Suprapubic skin (tissue), 4 donors: ENCODE measurements around the gene MYO9B.

Experiments
- POLR2A ChIP-seq, 2 donors: fragments of 450-650 bp; IDR thresholded peaks; one replicate each; pipeline ENCODE4 v1.6.1; 2017; ENCODE audit warnings: antibody characterized with exemption in 2 of 2, mild to moderate bottlenecking in 2 of 2, moderate library complexity in 2 of 2
- POLR2AphosphoS5 ChIP-seq, 3 donors: sonication (generic); formaldehyde crosslinking; IDR thresholded peaks; one replicate each; pipeline ENCODE4 v1.6.1; 2017; ENCODE audit warnings: antibody characterized with exemption in 3 of 3
- TF ChIP-seq, protein P1 (sequence below), 2 donors: fragments of 200-600 bp in 1 of 2; fragments of 450-650 bp in 1 of 2; sonication (generic) in 1 of 2; IDR thresholded peaks; one replicate each; pipeline ENCODE4 v1.5.1; 2016 to 2019; ENCODE audit warnings: antibody characterized with exemption in 2 of 2, mild to moderate bottlenecking in 1 of 2, moderate library complexity in 1 of 2

DNA sequence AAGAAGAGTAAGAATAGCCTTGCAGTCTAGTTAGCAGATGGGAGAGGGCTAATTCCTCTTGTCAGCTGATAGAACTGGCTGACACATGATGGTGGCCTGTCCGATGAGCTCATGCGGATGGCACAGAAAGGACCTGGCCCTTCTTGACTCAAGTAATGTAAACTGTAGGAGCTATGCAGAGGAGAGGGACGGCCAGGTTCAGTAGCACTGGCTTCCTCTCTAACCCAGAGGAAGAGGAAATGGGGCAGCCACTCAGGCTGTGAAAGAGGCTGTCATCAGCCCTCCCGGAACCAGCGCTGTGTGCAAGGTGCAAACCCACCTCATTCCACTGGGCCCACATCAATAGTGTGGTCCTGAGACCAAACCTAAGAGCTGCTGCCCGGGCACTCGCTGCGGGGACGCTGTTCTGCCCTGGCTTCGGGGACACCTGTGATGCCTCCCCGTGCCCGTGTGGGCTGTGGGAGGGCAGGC lies 108.8 kb downstream of the MYO9B start:
- TF ChIP-seq, protein P1, sequence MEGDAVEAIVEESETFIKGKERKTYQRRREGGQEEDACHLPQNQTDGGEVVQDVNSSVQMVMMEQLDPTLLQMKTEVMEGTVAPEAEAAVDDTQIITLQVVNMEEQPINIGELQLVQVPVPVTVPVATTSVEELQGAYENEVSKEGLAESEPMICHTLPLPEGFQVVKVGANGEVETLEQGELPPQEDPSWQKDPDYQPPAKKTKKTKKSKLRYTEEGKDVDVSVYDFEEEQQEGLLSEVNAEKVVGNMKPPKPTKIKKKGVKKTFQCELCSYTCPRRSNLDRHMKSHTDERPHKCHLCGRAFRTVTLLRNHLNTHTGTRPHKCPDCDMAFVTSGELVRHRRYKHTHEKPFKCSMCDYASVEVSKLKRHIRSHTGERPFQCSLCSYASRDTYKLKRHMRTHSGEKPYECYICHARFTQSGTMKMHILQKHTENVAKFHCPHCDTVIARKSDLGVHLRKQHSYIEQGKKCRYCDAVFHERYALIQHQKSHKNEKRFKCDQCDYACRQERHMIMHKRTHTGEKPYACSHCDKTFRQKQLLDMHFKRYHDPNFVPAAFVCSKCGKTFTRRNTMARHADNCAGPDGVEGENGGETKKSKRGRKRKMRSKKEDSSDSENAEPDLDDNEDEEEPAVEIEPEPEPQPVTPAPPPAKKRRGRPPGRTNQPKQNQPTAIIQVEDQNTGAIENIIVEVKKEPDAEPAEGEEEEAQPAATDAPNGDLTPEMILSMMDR (IDR thresholded peaks at IDR 0.05) = no peak
- TF ChIP-seq POLR2A (IDR thresholded peaks at IDR 0.05) (no peak), POLR2AphosphoS5 (IDR thresholded peaks at IDR 0.05) (no peak)
